ENCODE results near the gene CCSER1.

DNA sequence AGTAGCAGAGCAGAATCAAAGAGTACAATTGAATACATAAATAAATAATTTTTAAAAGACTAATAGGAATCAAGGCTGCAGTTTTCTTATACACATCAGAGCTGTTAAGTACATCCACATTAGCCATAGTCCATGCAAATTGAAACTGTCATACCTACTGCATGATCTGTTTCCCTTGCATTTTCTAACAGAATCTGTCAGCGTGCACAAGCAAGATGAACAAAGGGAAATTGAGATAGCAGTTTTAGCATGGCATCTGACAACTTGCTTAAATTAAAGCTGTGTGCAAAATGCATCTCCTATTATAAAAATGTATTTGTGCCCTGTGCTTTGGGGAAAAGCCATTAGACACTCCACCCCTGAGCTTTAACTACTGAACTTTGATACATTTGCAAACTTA lies 1473.1 kb downstream of the CCSER1 start:
- TF ChIP-seq, protein P1, sequence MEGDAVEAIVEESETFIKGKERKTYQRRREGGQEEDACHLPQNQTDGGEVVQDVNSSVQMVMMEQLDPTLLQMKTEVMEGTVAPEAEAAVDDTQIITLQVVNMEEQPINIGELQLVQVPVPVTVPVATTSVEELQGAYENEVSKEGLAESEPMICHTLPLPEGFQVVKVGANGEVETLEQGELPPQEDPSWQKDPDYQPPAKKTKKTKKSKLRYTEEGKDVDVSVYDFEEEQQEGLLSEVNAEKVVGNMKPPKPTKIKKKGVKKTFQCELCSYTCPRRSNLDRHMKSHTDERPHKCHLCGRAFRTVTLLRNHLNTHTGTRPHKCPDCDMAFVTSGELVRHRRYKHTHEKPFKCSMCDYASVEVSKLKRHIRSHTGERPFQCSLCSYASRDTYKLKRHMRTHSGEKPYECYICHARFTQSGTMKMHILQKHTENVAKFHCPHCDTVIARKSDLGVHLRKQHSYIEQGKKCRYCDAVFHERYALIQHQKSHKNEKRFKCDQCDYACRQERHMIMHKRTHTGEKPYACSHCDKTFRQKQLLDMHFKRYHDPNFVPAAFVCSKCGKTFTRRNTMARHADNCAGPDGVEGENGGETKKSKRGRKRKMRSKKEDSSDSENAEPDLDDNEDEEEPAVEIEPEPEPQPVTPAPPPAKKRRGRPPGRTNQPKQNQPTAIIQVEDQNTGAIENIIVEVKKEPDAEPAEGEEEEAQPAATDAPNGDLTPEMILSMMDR (IDR thresholded peaks at IDR 0.05): no peak
- no peak for TF ChIP-seq EZH2 (IDR thresholded peaks at IDR 0.05; ENCODE audit: borderline replicate concordance, insufficient read depth, low read depth, low read length, poor library complexity, severe bottlenecking)

All from B cell (primary cell).